ENCODE measurements around the gene ANXA8.
"Not testable (repeated sequence)": the region's sequence is repeated elsewhere in the genome, so short reads cannot be mapped to it uniquely, and the experiment has no call there.

The ANXA8 gene, protein sequence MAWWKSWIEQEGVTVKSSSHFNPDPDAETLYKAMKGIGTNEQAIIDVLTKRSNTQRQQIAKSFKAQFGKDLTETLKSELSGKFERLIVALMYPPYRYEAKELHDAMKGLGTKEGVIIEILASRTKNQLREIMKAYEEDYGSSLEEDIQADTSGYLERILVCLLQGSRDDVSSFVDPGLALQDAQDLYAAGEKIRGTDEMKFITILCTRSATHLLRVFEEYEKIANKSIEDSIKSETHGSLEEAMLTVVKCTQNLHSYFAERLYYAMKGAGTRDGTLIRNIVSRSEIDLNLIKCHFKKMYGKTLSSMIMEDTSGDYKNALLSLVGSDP

DNA sequence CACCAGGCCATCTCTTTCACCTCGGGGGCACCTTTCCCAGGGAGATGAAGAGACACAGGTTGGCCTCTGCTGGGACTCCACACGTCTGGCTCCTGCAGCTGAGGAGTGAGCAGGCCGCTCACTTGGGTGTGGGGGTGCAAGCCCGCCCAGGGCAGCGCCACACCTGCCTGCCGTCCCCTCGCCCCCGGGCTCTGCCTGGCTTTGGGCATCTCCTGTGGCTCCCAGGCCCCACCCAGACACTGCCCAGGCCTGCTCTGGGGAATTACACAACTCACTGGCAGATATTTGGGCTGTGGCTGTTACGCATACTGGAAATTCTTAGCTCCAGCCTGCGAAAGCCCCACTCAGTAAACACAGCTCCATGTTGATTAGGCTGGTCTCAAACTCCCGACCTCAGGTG, at the start of gene ANXA8:
Gene ANXA8, minus strand, starts transcription at position 193 of the 400 bp plus-strand sequence. Its CDS starts 182 bp downstream, at position 11.
- not testable (repeated sequence) for H3K9me3 ChIP-seq (ENCODE audit: control insufficient read depth in 1 of 2, low read length in 2 of 2); H3K9ac ChIP-seq (ENCODE audit: low read depth in 1 of 2, low read length in 2 of 2); H3K4me3 ChIP-seq (ENCODE audit: low read depth in 1 of 2, low read length in 2 of 2); H3K4me1 ChIP-seq (ENCODE audit: control insufficient read depth in 1 of 2, insufficient read depth in 2 of 2, low read length in 2 of 2); H3K27me3 ChIP-seq (ENCODE audit: control insufficient read depth in 1 of 2, insufficient read depth in 2 of 2, low read length in 2 of 2); H3K27ac ChIP-seq (ENCODE audit: low read depth, low read length); H3K36me3 ChIP-seq (ENCODE audit: control insufficient read depth in 1 of 2, insufficient read depth in 2 of 2, low read length in 2 of 2)

DNA sequence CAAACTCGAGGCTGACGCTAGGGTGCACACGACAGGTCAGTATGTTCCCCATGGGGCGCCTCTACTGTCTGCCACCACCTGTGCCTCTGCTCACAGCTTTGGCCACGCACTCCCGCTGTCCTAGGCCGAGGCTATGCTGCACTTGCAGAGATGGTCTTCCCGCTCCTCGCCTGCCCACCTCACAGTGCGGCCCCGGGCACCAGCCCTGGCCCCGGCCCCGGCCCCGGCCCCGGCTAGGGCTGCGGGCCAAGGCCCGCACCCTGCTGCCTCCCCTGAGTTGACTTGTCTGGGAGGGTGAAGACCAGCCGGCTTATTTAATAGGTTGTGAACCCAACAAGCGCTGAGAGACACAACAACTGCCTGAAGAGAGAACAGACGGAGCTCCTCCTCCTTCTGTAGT, 39.6 kb upstream of the ANXA8 start, which contains the start of gene AGAP9:
Gene AGAP9, minus strand, starts transcription at position 164 of the 400 bp plus-strand sequence. Its CDS starts 112 bp downstream, at position 52.
- H3K4me1 ChIP-seq (ENCODE audit: control insufficient read depth in 1 of 2, insufficient read depth in 2 of 2, low read length in 2 of 2); H3K9ac ChIP-seq (ENCODE audit: low read depth in 1 of 2, low read length in 2 of 2); H3K36me3 ChIP-seq (ENCODE audit: control insufficient read depth in 1 of 2, insufficient read depth in 2 of 2, low read length in 2 of 2); H3K9me3 ChIP-seq (ENCODE audit: control insufficient read depth in 1 of 2, low read length in 2 of 2); H3K27ac ChIP-seq (ENCODE audit: low read depth, low read length); H3K27me3 ChIP-seq (ENCODE audit: control insufficient read depth in 1 of 2, insufficient read depth in 2 of 2, low read length in 2 of 2); H3K4me3 ChIP-seq (ENCODE audit: low read depth in 1 of 2, low read length in 2 of 2): not testable (repeated sequence)

DNA sequence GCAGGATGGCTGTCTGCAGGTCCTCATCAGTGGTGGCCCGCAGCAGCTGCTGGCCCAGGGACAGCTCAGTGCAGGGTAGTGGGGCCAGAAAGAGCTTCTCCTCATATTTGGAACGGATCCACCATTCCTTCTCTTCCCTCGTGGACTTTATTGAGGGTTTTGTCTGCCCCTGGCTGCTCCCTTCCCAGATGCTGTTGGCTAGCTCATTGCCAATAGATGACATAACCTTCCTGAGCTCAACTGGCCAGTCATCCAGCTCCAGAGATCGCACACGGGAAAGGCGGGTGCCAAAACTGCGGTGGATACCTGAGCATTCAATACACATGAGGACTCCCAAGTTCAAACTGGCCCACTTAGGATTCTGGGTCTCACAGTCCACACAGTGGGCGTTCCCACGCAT, 18.4 kb upstream of the ANXA8 start:
- H3K9me3 ChIP-seq (ENCODE audit: control insufficient read depth in 1 of 2, low read length in 2 of 2); H3K27ac ChIP-seq (ENCODE audit: low read depth, low read length); H3K4me3 ChIP-seq (ENCODE audit: low read depth in 1 of 2, low read length in 2 of 2); H3K9ac ChIP-seq (ENCODE audit: low read depth in 1 of 2, low read length in 2 of 2); H3K27me3 ChIP-seq (ENCODE audit: control insufficient read depth in 1 of 2, insufficient read depth in 2 of 2, low read length in 2 of 2); H3K4me1 ChIP-seq (ENCODE audit: control insufficient read depth in 1 of 2, insufficient read depth in 2 of 2, low read length in 2 of 2); H3K36me3 ChIP-seq (ENCODE audit: control insufficient read depth in 1 of 2, insufficient read depth in 2 of 2, low read length in 2 of 2): not testable (repeated sequence)

DNA sequence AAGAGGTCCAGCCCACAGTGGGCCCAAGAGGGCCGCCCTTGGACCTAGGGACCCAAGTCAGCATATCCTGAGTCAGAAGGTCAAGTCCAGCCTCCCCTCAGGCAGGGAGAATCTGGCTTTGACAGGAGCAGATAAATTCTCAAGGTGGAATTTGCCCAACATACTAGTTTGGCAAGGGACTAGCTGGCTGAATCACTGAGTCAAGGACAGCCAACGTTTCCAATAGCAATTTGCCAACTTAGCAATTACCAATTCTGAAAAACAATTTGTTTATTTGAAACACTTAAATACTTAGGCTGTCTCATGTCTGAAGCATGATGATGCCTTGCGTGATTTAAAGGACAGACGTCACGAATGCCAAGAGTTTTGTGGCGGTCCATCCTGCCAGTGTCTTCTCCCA, 10.3 kb upstream of the ANXA8 start:
- H3K27me3 ChIP-seq (ENCODE audit: control insufficient read depth in 1 of 2, insufficient read depth in 2 of 2, low read length in 2 of 2); H3K9ac ChIP-seq (ENCODE audit: low read depth in 1 of 2, low read length in 2 of 2); H3K9me3 ChIP-seq (ENCODE audit: control insufficient read depth in 1 of 2, low read length in 2 of 2); H3K27ac ChIP-seq (ENCODE audit: low read depth, low read length); H3K4me3 ChIP-seq (ENCODE audit: low read depth in 1 of 2, low read length in 2 of 2); H3K36me3 ChIP-seq (ENCODE audit: control insufficient read depth in 1 of 2, insufficient read depth in 2 of 2, low read length in 2 of 2); H3K4me1 ChIP-seq (ENCODE audit: control insufficient read depth in 1 of 2, insufficient read depth in 2 of 2, low read length in 2 of 2): not testable (repeated sequence)

DNA sequence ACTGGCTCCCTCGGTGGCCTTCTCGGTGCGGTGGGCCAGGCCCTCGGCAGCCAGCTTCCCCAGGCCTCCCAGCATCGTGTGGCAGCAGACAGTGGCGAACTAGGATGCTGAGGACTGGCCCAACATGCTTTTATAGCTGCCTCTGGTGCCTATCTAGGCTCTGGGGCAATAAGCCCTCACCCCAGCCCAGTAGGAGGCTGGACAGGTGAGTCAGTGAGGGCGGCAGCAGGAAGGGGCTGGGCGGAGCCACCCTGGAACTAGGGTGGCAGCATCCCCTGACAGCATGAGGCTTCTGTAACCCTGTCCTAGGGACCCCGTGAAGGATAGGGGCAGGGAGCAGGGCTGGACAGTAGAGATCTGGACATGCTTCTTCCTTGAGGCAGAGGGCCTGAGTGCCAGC, 7.7 kb upstream of the ANXA8 start, which contains the start of gene FAM25G:
Gene FAM25G, minus strand, starts transcription at position 101 of the 400 bp plus-strand sequence. Its CDS starts 26 bp downstream, at position 75.
- not testable (repeated sequence) for H3K9me3 ChIP-seq (ENCODE audit: control insufficient read depth in 1 of 2, low read length in 2 of 2); H3K27me3 ChIP-seq (ENCODE audit: control insufficient read depth in 1 of 2, insufficient read depth in 2 of 2, low read length in 2 of 2); H3K36me3 ChIP-seq (ENCODE audit: control insufficient read depth in 1 of 2, insufficient read depth in 2 of 2, low read length in 2 of 2); H3K9ac ChIP-seq (ENCODE audit: low read depth in 1 of 2, low read length in 2 of 2); H3K27ac ChIP-seq (ENCODE audit: low read depth, low read length); H3K4me3 ChIP-seq (ENCODE audit: low read depth in 1 of 2, low read length in 2 of 2); H3K4me1 ChIP-seq (ENCODE audit: control insufficient read depth in 1 of 2, insufficient read depth in 2 of 2, low read length in 2 of 2)

DNA sequence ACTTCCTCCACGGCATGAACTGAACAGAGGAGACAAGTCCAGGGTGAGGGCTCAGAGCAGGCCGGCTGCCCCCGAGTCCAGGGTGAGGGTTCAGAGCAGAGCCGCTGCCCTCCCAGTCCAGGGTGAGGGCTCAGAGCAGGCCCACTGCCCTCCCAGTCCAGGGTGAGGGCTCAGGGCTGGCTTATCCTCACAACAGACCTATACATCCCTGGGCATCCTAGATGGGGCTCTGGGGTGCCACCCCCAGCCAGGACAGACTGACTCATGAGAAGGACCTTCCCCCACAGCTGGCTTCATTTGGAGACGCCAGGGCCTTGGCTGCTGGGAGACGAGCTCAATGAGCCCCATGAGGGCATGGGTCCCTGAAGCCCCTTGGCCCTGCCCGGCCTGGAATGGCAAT, 5.7 kb upstream of the ANXA8 start:
- H3K27me3 ChIP-seq (ENCODE audit: control insufficient read depth in 1 of 2, insufficient read depth in 2 of 2, low read length in 2 of 2); H3K4me1 ChIP-seq (ENCODE audit: control insufficient read depth in 1 of 2, insufficient read depth in 2 of 2, low read length in 2 of 2); H3K9me3 ChIP-seq (ENCODE audit: control insufficient read depth in 1 of 2, low read length in 2 of 2); H3K36me3 ChIP-seq (ENCODE audit: control insufficient read depth in 1 of 2, insufficient read depth in 2 of 2, low read length in 2 of 2); H3K4me3 ChIP-seq (ENCODE audit: low read depth in 1 of 2, low read length in 2 of 2); H3K9ac ChIP-seq (ENCODE audit: low read depth in 1 of 2, low read length in 2 of 2); H3K27ac ChIP-seq (ENCODE audit: low read depth, low read length): not testable (repeated sequence)

DNA sequence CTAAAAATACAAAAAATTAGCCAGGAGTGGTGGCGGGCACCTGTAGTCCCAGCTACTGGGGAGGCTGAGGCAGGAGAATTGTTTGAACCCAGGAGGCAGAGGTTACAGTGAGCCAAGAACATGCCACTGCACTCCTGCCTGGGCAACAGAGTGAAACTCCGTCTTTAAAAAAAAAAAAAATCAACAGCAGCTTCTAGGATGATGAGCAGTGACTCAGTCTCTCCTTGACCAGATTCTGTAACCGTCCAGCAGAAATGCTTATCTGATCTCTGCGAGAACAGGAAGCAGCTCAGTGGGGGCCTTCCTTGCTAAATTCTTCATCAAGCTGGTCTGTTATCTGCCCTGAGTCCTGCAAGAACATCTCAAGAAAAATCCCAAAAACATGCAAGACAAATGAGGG, 2.0 kb upstream of the ANXA8 start:
- not testable (repeated sequence) for H3K36me3 ChIP-seq (ENCODE audit: control insufficient read depth in 1 of 2, insufficient read depth in 2 of 2, low read length in 2 of 2); H3K9ac ChIP-seq (ENCODE audit: low read depth in 1 of 2, low read length in 2 of 2); H3K9me3 ChIP-seq (ENCODE audit: control insufficient read depth in 1 of 2, low read length in 2 of 2); H3K4me3 ChIP-seq (ENCODE audit: low read depth in 1 of 2, low read length in 2 of 2); H3K4me1 ChIP-seq (ENCODE audit: control insufficient read depth in 1 of 2, insufficient read depth in 2 of 2, low read length in 2 of 2); H3K27me3 ChIP-seq (ENCODE audit: control insufficient read depth in 1 of 2, insufficient read depth in 2 of 2, low read length in 2 of 2); H3K27ac ChIP-seq (ENCODE audit: low read depth, low read length)

DNA sequence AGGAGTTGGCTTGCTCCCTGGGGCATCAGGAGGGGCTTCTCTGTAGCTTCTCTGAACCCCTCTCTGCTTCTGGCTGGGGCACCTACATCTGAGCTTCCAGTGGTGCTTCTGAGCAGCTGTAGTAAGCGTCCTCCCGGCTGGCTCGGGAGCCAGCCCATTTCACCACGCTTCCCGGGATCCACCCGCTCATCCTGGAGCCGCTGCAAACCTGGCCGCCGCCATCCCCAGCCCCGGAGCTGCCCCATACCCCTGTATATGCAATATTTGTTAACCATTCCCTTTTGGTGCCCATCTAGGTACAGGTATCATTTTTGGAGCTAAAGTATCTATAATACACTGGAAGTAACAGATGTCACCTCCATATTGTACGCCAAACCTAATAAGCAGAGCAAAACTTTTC, 871 bp upstream of the ANXA8 start:
- H3K36me3 ChIP-seq (ENCODE audit: control insufficient read depth in 1 of 2, insufficient read depth in 2 of 2, low read length in 2 of 2); H3K9ac ChIP-seq (ENCODE audit: low read depth in 1 of 2, low read length in 2 of 2); H3K4me1 ChIP-seq (ENCODE audit: control insufficient read depth in 1 of 2, insufficient read depth in 2 of 2, low read length in 2 of 2); H3K9me3 ChIP-seq (ENCODE audit: control insufficient read depth in 1 of 2, low read length in 2 of 2); H3K27ac ChIP-seq (ENCODE audit: low read depth, low read length); H3K4me3 ChIP-seq (ENCODE audit: low read depth in 1 of 2, low read length in 2 of 2); H3K27me3 ChIP-seq (ENCODE audit: control insufficient read depth in 1 of 2, insufficient read depth in 2 of 2, low read length in 2 of 2): not testable (repeated sequence)

DNA sequence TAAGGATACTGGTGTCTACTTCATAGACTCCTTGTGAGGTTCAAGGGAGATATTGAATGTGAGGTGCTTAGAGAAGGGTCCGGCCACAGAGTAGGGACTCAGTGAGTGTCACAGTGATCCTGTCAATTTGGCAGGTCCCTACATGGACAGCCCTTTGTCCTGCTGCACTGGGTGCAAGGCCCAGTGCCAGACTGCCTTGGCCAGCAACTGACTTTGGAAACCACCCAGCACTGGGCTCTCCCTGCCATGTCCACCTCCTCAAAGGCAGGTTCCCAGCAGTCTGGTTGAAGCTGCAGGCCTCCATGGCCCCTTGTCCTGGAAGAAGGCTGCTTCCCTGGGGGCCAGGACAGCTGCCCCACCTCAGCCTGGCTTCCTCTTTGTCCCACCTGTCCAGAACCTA, 1.5 kb downstream of the ANXA8 start:
- not testable (repeated sequence) for H3K4me1 ChIP-seq (ENCODE audit: control insufficient read depth in 1 of 2, insufficient read depth in 2 of 2, low read length in 2 of 2); H3K27ac ChIP-seq (ENCODE audit: low read depth, low read length); H3K9ac ChIP-seq (ENCODE audit: low read depth in 1 of 2, low read length in 2 of 2); H3K27me3 ChIP-seq (ENCODE audit: control insufficient read depth in 1 of 2, insufficient read depth in 2 of 2, low read length in 2 of 2); H3K36me3 ChIP-seq (ENCODE audit: control insufficient read depth in 1 of 2, insufficient read depth in 2 of 2, low read length in 2 of 2); H3K9me3 ChIP-seq (ENCODE audit: control insufficient read depth in 1 of 2, low read length in 2 of 2); H3K4me3 ChIP-seq (ENCODE audit: low read depth in 1 of 2, low read length in 2 of 2)

DNA sequence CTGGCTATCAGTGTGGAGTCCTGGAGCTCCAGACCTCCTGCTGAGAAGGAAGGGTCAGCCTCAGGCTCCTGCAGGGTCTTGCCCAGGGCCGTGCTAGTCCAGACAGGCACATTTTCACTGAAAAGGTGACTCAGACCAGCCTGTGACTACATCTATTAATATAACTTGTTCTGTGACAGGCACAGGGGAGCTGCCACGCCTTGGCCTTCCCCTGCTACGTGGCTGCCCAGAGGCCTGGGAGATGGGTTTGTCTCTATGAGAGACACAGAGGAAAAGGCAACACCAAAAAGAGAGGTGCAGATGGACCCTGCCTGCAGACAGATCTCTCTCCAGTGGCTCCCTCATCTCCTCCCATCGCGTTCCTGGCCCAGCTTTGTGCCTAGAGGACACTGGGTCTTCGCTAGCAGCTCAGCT, 2.1 kb downstream of the ANXA8 start:
- not testable (repeated sequence) for H3K27me3 ChIP-seq (ENCODE audit: control insufficient read depth in 1 of 2, insufficient read depth in 2 of 2, low read length in 2 of 2); H3K4me1 ChIP-seq (ENCODE audit: control insufficient read depth in 1 of 2, insufficient read depth in 2 of 2, low read length in 2 of 2); H3K9ac ChIP-seq (ENCODE audit: low read depth in 1 of 2, low read length in 2 of 2); H3K36me3 ChIP-seq (ENCODE audit: control insufficient read depth in 1 of 2, insufficient read depth in 2 of 2, low read length in 2 of 2); H3K9me3 ChIP-seq (ENCODE audit: control insufficient read depth in 1 of 2, low read length in 2 of 2); H3K4me3 ChIP-seq (ENCODE audit: low read depth in 1 of 2, low read length in 2 of 2); H3K27ac ChIP-seq (ENCODE audit: low read depth, low read length)

Data from duodenal mucosa (tissue), 2 donors.